ENCODE data around the gene INO80B.
"Not testable (repeated sequence)": the region's sequence is repeated elsewhere in the genome, so short reads cannot be mapped to it uniquely, and the experiment has no call there.

The INO80B gene

DNA sequence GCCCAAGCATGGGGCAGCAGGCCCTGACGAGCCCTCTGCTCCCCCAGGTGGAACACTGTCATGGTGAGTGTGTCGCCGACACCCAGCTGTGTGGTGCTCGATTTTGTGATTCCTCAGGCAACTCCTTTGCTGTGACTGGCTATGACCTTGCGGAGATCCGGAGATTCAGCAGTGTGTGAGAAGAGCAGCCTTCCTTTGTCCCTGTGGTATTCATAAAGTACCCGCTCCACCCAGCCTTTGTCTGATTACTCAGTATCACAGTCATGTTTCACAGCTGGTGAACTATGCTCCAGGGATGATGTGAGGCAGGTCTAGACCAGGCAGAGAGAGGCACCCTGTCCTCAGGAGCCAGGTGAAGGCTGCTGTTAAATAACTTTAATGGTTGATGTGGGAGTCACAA lies 29.4 kb upstream of the INO80B start:
- in situ Hi-C loops (cut with MboI; ENCODE audit: low sequenced_read_pairs) = no loop called here

- in situ Hi-C loops (cut with MboI; ENCODE audit: low sequenced_read_pairs) = no loop called here
These were observed 28.6 kb upstream of the INO80B start for GRCh38 chr2:74426181-74426758.

- in situ Hi-C loops (cut with MboI; ENCODE audit: low sequenced_read_pairs) = no loop called here
These were observed 27.3 kb upstream of the INO80B start for GRCh38 chr2:74427551-74427950.

GRCh38 chr2:74428675-74429074 lies 26.2 kb upstream of the INO80B start:
- in situ Hi-C loops (cut with MboI; ENCODE audit: low sequenced_read_pairs) = no loop called here

DNA sequence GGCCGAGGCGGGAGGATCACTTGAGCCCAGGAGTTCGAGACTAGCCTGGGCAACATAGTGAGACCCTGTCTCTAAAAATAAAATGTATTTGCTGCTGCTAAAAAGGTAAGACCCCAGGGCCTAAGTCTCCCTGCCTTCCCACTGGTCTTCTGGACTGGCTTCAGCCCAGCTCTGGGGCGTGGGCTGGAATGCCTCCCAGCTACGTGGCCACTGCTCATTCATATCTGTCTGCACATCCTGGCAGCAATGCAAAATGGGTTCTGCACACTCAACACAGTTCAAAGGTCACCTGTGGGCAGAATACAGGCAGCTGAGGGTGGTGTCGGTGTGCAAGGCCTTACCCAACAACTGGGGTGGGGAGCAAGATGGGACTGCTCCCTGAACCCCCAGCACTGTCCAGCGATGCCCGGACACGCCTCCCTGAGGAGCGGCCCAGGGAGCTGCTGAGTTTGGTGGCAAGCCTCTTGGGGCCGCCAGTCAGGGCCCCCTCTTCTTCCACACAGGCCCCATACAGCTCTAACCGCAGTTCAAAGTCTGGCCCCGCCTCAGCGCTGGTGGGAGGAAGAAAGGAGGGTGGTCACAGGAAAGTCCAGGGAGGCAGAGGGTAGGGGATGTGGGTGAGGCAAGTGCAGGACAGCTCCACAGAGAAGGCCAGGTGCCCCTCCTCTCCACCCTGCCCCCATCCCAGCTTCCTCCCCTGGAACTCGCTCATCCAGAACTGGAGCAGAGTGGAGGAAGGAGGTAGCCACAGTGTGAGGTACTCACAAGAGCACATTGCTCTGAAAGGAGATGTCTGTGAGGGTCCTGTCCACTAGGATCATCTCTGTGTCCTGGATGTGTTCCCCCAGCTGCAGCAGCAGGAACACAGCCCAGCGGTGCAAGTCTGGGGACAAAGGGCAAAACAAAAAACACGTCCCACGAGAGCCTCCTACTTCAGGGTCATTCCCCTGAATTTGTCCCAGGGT lies 25.1 kb upstream of the INO80B start:
- in situ Hi-C loops (cut with MboI; ENCODE audit: low sequenced_read_pairs) = no loop called here

DNA sequence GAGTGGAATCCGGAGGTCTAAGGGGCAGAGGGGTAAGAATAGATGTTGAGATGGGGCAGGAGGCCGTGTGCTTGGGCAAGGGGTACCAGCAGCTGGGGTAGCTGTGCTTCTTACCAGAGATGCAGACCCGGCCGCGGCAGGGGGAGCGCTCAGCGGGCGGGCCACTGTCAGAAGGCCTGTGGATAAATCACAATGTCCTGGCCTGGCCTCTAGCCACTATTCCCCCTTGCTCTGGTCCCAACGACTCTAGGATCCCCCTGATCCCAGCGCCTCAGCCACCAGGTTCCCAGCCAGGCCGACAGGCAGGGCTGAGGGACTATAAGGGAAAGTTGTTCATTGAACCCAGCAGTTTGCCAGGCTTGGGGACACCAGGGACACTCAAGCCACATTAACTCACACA lies 24.4 kb upstream of the INO80B start:
- in situ Hi-C loops (cut with MboI; ENCODE audit: low sequenced_read_pairs) = no loop called here

GRCh38 chr2:74436111-74436805 lies 18.6 kb upstream of the INO80B start:
- in situ Hi-C loops (cut with MboI; ENCODE audit: low sequenced_read_pairs) = no loop called here

DNA sequence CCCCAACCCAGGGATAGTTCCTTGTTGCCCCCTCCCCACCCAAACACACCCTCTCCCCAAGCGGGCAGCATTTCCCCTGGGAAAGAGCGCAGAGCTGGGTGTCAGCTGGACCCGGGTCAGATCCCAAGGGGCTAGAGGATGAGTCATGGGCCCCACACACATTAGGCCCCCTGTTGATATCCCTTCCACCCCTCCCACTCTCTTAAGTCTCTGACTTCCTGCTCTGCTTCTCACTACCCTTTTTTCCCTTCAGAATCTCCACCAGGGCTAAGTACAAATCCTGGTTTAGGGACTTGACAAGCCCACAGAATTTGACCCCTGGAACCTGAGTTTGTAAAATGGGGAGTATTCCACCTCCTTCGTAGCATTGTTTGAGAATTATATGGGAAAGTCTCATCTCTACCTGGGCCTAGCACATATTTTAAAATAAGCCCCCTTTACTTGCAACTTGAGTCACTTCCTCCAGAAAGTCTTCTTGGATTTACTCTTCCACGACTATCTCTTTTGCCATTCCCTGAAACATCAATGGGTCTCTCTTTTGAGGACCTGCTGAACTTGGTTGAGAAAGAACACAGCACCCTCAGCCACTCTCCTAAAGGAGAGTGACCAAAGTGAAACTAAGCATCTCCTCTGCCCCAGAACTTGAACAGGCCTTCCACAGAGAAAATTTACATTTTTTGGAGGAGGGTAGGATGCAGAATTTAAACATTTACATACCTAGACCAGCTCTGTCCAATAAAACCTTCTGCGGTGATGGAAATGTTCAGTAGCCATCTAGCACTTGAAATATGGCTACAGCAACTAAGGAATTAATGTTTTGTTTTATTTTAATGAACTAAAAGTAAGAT lies 17.8 kb upstream of the INO80B start:
- in situ Hi-C loops (cut with MboI; ENCODE audit: low sequenced_read_pairs) = no loop called here

GRCh38 chr2:74438248-74438647 lies 16.6 kb upstream of the INO80B start:
- in situ Hi-C loops (cut with MboI; ENCODE audit: low sequenced_read_pairs) = no loop called here

- in situ Hi-C loops (cut with MboI; ENCODE audit: low sequenced_read_pairs) = no loop called here
These were observed 15.5 kb upstream of the INO80B start for GRCh38 chr2:74439373-74439772.

DNA sequence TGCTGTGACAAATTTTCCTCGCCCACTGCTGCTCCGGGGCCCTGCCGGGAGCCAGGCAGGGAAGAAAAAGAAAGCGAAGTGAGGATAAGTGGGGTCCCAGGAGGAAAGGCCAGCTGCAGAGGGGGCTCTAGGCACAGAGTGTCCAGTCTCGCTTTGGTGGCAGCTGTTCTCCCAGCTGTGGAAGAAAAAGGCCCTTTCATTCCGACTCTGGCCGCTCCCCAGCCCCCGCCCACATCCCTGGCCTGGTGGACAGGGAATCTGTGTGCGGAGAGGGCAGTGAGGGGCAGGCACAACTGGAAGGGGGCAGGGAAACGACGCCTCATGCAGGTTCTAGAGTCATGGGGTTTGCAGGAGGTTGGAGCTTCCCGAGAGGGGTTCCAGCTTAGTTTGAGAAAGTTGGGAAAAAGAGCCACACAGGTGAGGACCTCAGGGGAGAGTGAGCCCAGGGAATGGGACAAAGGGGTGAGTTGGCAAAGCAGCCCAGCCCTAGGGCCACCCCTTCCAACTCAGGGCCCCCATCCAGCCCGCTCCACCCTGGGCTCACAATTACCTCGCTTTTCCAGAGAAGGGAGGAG lies 15.0 kb upstream of the INO80B start:
- in situ Hi-C loops (cut with MboI; ENCODE audit: low sequenced_read_pairs) = no loop called here

DNA sequence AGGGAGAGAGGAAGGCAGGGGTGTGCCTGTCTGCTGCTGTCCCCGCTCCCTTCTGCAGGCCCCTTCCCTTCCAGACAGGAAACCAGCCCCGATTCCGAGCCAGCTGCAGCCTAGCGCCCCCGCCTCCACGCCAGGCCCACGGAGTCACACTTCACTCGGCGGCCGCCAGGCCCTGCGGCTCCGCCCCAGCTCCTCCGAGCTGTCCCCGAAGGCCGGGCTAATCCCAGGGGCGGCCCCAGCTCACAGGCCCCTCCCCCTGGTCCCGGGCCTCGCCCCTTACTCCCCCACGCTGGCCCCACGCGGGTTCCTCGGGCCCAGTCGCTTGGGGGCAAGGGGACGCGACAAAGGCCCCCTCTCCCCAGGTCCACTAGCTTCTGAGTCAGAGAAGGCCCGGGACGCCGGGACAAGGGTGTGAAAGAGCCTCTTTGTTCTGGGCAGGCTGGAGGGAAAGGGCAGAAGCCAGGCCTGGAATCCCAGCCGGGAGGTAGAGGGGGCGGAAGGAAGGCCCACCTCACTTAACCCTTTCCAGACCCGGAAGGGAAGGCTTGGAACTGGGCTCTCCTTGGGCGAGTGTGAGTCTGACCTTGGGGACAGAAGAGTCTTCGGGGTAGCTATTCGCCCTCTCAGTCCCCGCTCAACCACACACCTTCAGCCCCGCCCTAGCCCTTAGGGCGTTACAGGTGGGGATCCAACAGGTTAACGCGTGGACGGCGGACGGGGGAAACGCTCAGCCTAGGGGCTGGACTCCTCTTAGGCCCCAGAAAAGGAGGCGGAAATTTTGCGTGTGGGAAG lies 14.3 kb upstream of the INO80B start:
- in situ Hi-C loops (cut with MboI; ENCODE audit: low sequenced_read_pairs) = no loop called here

DNA sequence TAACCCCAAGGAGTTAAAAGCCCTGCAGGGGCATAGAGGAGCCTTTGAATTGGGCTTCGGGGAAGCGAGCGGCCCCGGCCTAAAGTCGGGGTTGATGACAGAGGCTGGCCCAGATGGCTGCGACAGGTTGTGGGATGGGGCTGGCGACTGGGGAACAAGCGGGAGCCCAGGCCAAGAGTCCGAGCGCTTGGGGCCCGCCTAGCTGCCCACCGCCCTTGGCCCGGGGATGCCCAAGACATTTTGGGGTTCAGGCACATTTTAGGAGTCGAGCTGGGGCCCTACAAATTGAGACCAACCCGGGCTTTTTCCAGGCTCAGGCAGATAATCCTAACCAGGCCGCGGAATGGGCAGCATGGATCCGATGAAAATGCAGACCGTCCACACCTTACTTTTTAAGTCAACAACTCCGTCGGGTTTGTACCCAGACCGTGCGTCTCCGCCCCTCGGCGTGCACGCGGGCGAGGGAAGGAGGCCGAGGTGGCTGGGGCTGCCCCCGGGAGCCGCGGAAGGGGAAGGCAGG lies 13.7 kb upstream of the INO80B start:
- in situ Hi-C loops (cut with MboI; ENCODE audit: low sequenced_read_pairs) = no loop called here

DNA sequence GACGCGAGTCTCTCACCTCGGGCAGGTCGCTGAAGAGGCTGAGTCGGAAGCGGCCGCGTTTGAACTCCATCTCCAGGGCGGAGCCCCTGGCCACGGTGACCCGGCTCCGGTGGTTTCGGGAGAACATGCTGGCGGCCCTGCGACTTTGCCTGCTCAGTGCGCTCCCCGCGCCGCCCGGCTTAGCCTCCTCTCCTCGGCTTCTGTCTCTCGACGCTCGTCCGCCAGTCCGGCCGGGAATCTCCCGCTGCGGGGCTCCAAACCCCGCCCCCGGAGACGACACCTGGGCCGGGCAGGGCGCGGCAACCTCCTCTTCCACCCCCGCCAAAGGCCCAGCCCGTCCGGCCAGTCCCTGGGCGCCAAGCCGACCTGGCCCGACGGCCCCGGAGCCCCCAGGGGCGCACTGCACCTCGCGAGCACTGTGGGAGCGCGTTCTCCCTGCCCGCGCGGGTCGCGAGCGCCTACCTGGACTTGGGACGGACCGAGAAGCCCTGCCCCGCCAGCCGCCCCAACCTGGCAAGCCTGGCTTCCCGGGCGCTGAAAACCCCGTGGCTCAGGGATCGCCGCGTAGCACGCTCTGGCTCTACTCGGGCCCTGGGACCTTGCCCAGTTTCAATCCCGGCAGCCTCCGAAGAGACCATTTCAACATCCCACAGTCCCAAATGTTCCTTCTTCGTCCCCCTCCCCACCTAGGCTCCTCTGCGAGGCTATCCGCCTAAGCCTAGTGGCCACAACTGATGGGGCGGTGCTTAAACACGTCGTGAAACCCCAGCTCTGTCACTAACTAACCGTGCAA lies 13.0 kb upstream of the INO80B start, which contains the start of gene RTKN:
RTKN (minus strand) TSS at position 248 of the 793 bp plus-strand sequence; CDS start at position 127, 121 bp downstream.
- in situ Hi-C loops (cut with MboI; ENCODE audit: low sequenced_read_pairs) = no loop called here

GRCh38 chr2:74442483-74443297 lies 12.2 kb upstream of the INO80B start:
- in situ Hi-C loops (cut with MboI; ENCODE audit: low sequenced_read_pairs) = not testable (repeated sequence)

DNA sequence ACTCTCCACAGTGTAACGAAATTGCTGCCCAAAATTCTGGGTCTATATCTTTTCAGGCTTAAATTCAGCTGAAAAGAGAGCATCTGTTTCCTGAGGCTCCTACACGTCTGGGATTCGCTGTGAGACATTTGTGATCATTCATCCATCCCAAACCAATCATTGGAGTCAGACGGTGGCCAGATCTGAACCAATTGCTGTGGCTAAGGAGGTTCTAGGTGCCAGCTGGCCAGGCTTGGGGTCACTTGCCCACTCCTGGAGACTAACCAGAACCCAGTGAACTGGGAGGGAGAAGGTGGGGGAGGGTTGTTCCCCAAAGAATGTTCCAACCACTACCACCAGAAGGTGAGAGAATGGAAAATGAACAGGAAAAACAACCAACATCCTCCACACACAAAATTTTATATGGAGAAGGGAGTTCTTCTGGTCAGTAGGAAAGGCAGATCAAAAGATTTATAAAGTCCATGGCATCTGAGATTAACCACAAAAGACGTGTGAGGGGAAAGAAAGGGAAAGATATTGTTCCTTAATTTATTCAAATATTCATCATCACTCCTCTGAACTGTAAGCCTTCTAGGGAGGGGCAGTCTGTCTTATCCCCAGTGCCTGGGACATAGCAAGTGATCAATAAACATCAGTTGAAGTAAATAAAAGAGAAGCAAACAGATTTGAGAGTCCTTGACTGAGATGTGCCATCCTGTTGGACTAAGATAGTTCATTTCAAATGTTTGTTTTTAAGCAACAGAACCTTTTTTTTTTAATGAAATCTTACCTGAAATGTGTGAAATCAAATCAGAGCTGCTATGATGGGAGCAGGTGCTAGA lies 10.2 kb upstream of the INO80B start:
- in situ Hi-C loops (cut with MboI; ENCODE audit: low sequenced_read_pairs) = no loop called here

Measured in HL-60/S4 treated with retinoic acid at 250 ng/mL for 4 days and 3 days (cell line).